Heart left ventricle (tissue), 13 donors: ENCODE measurements around the gene TMEM181.

Experiments used
- POLR2A ChIP-seq, 2 donors: fragments of 450-650 bp; IDR thresholded peaks; one replicate each; pipeline ENCODE4 v1.6.1; 2017; ENCODE audit warnings: antibody characterized with exemption in 2 of 2, mild to moderate bottlenecking in 2 of 2, moderate library complexity in 2 of 2
- TF ChIP-seq, protein P1 (sequence below), 12 donors: fragments of 200-600 bp; sonication (generic) in 4 of 12; IDR thresholded peaks; one replicate each; pipeline versions ENCODE4 v1.5.0 to v1.8.0; 2018 to 2022; ENCODE audit warnings: antibody characterized with exemption in 12 of 12, mild to moderate bottlenecking in 5 of 12
- donor health status: ischemic (EF 13 %, LVEDD 7.1; RV severe dilation, severe dysfunction).
- donor health status: DM: no; HTN: yes; CAD: no.
- donor health status: DM: no; HTN: no; CAD: no.
- donor health status: ischemic (EF 25% LVEDD 6.9; RV normal size, moderate dysfunction).
- donor health status: ischemic (EF 25% LVEDD 5.7; RV mildly dilated, moderate dysfunction).
- donor health status: ischemic (EF 35%, LVEDD 5.7; RV mildly dilated, moderate dysfunction).
- donor health status: nonischemic (EF 11% LVEDD 7.7; RV severe dilation, severe dysfunction).
- donor health status: DM: yes; HTN: yes; CAD: no.
- donor health status: PGD.
- donor health status: ischemic (EF 29% LVEDD 5.4; RV normal size, mild dysfunction).
- donor health status: nonischemic (EF 23%, LVEDD 6.1; RV moderate dilation, normal function).

GRCh38 chr6:158567152-158567551 is 7.3 kb downstream of the TMEM181 start:
- TF ChIP-seq POLR2A (IDR thresholded peaks at IDR 0.05), result no peak
- TF ChIP-seq, protein P1, sequence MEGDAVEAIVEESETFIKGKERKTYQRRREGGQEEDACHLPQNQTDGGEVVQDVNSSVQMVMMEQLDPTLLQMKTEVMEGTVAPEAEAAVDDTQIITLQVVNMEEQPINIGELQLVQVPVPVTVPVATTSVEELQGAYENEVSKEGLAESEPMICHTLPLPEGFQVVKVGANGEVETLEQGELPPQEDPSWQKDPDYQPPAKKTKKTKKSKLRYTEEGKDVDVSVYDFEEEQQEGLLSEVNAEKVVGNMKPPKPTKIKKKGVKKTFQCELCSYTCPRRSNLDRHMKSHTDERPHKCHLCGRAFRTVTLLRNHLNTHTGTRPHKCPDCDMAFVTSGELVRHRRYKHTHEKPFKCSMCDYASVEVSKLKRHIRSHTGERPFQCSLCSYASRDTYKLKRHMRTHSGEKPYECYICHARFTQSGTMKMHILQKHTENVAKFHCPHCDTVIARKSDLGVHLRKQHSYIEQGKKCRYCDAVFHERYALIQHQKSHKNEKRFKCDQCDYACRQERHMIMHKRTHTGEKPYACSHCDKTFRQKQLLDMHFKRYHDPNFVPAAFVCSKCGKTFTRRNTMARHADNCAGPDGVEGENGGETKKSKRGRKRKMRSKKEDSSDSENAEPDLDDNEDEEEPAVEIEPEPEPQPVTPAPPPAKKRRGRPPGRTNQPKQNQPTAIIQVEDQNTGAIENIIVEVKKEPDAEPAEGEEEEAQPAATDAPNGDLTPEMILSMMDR (IDR thresholded peaks at IDR 0.05), result no peak
